Measurements from ENCODE around the gene SYNE3.

Gene SYNE3

DNA sequence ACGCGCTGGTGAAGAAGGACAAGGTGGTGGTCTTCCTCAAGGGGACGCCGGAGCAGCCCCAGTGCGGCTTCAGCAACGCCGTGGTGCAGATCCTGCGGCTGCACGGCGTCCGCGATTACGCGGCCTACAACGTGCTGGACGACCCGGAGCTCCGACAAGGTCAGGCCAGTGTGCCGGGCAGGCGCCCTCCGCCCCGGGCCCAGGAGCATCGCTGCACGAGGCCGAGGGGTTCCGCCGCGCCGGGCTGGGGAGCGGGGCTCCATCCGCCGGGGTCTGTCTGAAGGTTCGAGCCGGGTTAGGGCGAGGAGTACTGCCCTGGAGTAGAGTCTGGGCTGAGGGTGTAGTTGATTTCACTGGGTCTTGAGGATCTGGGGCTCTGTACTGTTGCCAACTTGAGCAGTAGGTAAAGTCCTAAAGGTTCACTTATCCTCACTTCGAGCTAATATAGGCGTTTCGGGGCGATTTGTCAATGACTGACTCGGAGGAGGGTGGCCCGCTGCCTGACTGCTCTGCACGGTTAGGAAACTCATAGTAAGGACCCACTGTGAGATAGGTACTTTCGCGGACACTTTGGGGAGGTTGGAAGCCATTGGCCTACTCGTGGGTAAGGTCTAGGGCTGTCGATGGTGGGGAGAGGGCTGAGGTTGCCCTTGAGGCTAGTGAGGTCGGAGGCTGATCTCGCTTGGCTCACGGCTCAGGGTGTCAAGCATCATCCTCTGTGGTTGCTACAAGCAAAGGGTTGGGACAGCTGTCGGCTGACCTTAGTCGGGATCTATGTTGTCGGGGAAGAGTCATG, 19.0 kb upstream of the SYNE3 start:
- H3K27ac ChIP-seq: peak overlapping the region; percentile 88
- ChIA-PET POLR2A (ENCODE audit: low non-redundant PET) (no interaction called here), CTCF (interaction anchor here (0.8 kb wide), 2 partner anchors 93 to 103 kb away, joined by 3 to 4 read pairs; no protein-coding TSS in a partner anchor)
- TF ChIP-seq, protein P1, sequence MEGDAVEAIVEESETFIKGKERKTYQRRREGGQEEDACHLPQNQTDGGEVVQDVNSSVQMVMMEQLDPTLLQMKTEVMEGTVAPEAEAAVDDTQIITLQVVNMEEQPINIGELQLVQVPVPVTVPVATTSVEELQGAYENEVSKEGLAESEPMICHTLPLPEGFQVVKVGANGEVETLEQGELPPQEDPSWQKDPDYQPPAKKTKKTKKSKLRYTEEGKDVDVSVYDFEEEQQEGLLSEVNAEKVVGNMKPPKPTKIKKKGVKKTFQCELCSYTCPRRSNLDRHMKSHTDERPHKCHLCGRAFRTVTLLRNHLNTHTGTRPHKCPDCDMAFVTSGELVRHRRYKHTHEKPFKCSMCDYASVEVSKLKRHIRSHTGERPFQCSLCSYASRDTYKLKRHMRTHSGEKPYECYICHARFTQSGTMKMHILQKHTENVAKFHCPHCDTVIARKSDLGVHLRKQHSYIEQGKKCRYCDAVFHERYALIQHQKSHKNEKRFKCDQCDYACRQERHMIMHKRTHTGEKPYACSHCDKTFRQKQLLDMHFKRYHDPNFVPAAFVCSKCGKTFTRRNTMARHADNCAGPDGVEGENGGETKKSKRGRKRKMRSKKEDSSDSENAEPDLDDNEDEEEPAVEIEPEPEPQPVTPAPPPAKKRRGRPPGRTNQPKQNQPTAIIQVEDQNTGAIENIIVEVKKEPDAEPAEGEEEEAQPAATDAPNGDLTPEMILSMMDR (conservative IDR thresholded peaks at IDR 0.05; ENCODE audit: low read depth): no peak
- DNase-seq (ENCODE audit: low spot score): no peak

DNA sequence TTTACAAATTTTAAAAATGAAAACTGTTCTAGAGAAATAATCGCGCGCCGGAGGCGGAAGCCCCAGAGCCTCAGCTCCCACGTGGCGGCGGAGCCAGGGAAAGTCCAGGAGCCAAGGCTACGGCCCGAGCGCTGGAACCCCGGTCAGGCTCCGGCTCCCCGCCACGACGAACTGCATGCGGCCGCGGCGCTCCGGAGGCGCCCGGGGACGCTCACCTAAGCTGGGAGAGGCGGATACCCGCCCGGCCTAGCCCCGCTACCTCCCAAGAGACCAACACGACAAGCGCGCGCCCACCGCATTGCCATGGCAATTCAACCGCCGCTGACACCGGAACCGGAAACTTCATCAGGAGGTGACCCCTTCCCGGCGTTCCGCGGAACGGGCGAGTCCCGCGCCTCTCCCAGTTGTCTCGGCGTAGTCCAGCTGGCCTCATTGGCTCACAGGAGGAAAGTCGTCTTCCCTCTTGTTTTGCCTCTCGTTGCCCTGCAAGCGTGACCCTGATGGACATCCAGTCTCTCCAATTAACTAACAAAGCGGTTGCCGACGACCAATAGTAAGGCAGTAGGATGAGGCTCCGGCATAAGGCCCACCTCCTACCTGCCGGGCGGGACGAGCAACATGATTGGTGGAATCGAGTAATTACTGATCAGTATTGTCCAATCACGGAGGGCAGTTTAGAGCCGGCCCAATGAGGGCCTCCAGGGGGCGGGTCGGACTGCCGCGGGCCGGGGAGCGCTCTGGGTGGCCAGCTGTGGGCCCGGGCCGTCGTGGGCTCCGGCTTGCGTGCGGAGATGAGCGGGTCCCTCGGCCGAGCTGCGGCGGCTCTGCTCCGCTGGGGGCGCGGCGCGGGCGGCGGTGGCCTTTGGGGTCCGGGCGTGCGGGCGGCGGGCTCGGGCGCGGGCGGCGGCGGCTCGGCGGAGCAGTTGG, 18.1 kb upstream of the SYNE3 start, which contains the start of gene GLRX5:
Gene GLRX5, plus strand, starts transcription at position 752 of the 927 bp plus-strand sequence. Its CDS starts 40 bp downstream, at position 792.
- POLR2A ChIA-PET (ENCODE audit: low non-redundant PET): no interaction called here
- H3K27ac ChIP-seq: peak within 1 kb of the TSS; percentile 88
- CTCF ChIA-PET: interaction anchor here (0.6 to 1.1 kb wide), 3 partner anchors 102 to 552 kb away, joined by 3 to 5 read pairs (median 4); no protein-coding TSS in a partner anchor
- peak; percentile 100 for DNase-seq (ENCODE audit: low spot score)
- TF ChIP-seq, protein P1 (conservative IDR thresholded peaks at IDR 0.05; ENCODE audit: low read depth): no peak

DNA sequence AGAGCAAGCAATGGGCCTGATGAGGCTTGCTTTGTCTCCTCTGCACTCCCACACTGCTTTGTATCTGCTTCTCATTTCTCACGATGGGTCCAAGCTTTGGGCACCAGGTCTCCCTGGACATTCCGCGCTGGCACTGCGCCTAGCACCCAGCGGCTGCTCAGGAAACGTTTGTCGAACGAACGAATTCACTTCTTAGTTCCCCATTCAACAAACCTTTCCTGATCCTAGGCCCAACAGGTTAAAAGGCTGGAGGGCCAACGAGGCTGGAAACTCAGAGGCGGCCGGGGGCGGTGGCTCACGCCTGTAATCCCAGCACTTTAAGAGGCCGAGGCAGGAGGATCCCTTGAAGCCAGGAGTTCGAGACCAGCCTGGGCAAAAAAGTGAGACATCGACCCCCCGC, 17.4 kb upstream of the SYNE3 start:
- ChIA-PET CTCF (interaction anchor here (0.6 to 1.1 kb wide), 3 partner anchors 102 to 552 kb away, joined by 3 to 5 read pairs (median 3); no protein-coding TSS in a partner anchor), POLR2A (ENCODE audit: low non-redundant PET) (interaction anchor here (0.7 kb wide), 1 partner anchor 15 kb away, joined by 6 read pairs; no protein-coding TSS in a partner anchor)
- TF ChIP-seq, protein P1 (conservative IDR thresholded peaks at IDR 0.05; ENCODE audit: low read depth): no peak
- peak overlapping the region; percentile 88 for H3K27ac ChIP-seq
- DNase-seq (ENCODE audit: low spot score): no peak

DNA sequence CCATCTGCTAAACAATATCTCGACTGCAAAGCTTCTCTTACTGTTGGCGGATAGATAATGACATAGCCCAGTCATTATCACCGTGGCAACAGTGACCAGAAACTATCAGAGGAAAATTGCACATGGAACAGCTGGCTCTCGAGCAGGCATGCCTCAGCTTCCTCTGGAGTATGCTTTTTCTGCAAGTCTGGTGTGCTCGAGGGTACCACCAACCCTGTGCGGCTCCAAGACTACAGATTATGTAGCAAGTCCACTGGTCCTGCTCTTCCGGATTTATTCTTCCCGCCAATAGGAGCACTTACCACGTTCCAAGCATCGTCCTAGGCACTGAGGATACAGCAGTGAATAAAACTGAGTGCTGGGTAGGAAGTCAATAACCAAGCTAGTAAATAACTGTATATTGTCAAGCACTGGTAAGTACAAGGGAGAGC, 17.0 kb upstream of the SYNE3 start:
- no peak for DNase-seq (ENCODE audit: low spot score)
- peak overlapping the region; percentile 88 for H3K27ac ChIP-seq
- TF ChIP-seq, protein P1 (conservative IDR thresholded peaks at IDR 0.05; ENCODE audit: low read depth): no peak
- CTCF ChIA-PET: interaction anchor here (0.8 to 1.1 kb wide), 2 partner anchors 101 to 553 kb away, joined by 3 read pairs; no protein-coding TSS in a partner anchor
- POLR2A ChIA-PET (ENCODE audit: low non-redundant PET): interaction anchor here (0.7 kb wide), 1 partner anchor 15 kb away, joined by 6 read pairs; no protein-coding TSS in a partner anchor

DNA sequence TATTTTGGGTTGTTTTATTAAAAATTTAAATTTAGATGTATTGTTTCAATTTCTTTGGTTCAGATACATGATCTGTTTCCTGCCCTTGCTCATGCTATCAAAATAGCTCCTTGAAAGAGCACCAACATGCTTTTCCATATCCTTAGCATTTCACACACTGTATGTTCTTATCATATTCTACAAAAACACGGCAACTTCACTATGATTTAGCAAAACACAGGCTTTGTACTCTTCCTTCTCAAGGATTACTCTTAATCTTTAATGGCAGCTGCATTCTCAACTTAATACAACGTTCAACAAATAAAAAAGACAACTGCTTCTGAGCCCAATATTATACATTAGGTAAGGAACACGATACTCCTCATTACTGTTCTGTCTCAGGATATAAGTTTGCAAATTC, 15.5 kb upstream of the SYNE3 start:
- POLR2A ChIA-PET (ENCODE audit: low non-redundant PET): no interaction called here
- TF ChIP-seq, protein P1 (conservative IDR thresholded peaks at IDR 0.05; ENCODE audit: low read depth): no peak
- CTCF ChIA-PET: no interaction called here
- no peak overlapping the region for H3K27ac ChIP-seq
- DNase-seq (ENCODE audit: low spot score): no peak

DNA sequence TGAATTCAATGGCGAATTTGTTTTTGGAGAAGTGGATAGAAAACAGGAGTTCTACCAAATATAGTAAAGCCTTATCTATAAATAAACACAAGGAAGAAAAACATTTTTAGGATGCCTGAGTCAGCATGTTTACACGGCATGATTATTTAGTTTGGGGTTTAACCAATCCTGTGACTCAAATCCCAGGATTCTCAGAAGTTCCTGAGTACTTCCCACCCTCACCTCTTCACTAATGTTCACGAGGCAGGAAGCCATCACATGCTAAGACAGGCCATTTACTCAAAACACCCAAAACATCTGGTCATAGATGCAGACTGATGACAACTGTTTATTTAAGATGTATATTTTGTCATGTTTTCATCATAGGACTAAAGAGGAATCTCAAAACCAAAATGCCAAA, 15.0 kb upstream of the SYNE3 start:
- POLR2A ChIA-PET (ENCODE audit: low non-redundant PET): no interaction called here
- no peak for DNase-seq (ENCODE audit: low spot score)
- CTCF ChIA-PET: no interaction called here

More for the DNA sequence above, 15.0 kb upstream of the SYNE3 start:
- H3K27ac ChIP-seq: no peak overlapping the region; the same call in 1 of the 2 replicates
- TF ChIP-seq, protein P1 (conservative IDR thresholded peaks at IDR 0.05; ENCODE audit: low read depth): no peak

All from RWPE1 (cell line).